Activated T-helper 1 cell treated with anti-CD3 and anti-CD28 coated beads, Interleukin-2, amount 50 U/mL, for 16 hours (primary cell): Measurements from ENCODE around the gene LRRC8C.
A peak's percentile ranks its signal among the peaks of the same experiment; 100 is the strongest.
"Not testable (repeated sequence)": the region's sequence is repeated elsewhere in the genome, so short reads cannot be mapped to it uniquely, and the experiment has no call there.

ENCODE experiments used
- DNase-seq, 2 donors: peaks; one replicate each; pipeline ENCODE4 v3.0.0-alpha.2; 2020; ENCODE audit warnings: low read depth in 1 of 2, low spot score in 1 of 2

LRRC8C gene

GRCh38 chr1:89702520-89703045 lies 69.7 kb downstream of the LRRC8C start:
- no peak for DNase-seq

GRCh38 chr1:89703469-89703868 lies 70.5 kb downstream of the LRRC8C start:
- no peak for DNase-seq

DNA sequence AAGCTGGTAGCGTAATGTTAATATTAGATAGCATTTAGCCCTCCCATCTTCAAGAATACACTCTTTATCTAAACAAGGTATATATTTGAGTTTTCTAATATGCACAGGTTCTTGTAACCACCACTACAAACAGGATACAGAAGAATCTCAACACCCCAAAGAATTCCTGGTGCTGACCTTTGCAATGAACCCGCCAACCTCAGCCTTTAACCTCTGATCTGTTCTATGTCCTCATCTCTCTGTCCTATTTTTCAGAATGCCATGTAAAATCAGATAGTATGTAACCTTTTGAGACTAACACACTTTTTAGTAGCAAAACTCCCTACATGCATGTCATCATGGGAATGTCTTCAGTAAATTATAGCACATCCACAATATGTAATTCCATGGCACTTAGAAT lies 71.1 kb downstream of the LRRC8C start:
- DNase-seq: no peak

- not testable (repeated sequence) for DNase-seq
These were observed 72.0 kb downstream of the LRRC8C start for GRCh38 chr1:89704885-89705284.

DNA sequence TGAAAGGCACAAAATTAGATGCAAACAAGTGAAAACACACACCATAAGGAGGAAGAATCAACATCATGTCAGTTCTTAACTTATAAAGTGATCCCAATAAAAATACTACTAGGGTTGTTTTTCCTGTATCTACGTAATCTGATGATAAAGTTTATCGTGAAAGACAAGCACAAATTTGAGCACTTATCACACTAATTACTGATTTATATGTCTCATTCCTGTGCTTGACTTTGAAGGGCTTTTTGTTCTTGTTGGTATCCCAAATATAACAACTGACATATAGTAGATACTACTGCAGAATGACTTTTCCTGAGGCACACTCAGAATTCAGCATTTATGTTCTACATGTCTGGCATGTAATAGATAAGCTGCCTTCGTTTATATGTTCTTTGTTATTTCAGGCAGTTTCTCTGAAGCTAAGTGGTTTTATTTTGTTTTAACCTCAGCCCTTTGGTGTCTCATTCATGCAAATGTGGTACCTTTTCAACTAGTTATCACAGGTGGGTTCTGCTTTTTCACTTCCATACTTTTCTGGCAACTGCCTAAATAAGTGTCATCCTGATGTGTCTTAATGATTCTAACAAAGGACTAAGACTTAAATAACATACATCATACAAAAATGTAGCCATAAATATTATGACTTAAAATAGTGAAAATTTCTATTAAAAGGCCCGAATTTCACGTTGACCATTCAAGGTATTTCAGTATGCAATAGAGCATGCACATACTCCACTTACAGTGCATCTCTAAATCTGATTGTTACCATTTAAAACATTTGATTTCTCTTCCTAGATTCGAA lies 73.2 kb downstream of the LRRC8C start:
- no peak for DNase-seq

DNA sequence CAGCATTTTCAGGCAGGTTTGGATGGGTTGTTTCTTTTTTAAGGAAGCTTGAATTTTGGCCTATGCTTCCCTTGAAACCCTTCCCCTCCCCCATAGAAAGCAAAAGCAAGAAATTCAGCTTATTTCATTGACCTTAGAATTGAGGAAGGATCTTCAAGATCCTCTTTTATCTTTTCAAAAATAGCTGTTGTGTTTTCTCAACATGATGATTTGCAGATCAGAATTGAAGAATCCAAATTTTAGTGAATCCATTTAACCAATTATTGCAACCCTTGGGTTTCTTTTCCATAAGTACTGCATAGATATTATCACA lies 73.7 kb downstream of the LRRC8C start:
- no peak for DNase-seq

- no peak for DNase-seq
These were observed 75.9 kb downstream of the LRRC8C start for GRCh38 chr1:89708751-89709375.

- DNase-seq: no peak
These were observed 77.7 kb downstream of the LRRC8C start for GRCh38 chr1:89710498-89711139.

- no peak for DNase-seq
These were observed 78.3 kb downstream of the LRRC8C start for GRCh38 chr1:89711140-89711778.

GRCh38 chr1:89712420-89712819 lies 79.5 kb downstream of the LRRC8C start:
- no peak for DNase-seq

DNA sequence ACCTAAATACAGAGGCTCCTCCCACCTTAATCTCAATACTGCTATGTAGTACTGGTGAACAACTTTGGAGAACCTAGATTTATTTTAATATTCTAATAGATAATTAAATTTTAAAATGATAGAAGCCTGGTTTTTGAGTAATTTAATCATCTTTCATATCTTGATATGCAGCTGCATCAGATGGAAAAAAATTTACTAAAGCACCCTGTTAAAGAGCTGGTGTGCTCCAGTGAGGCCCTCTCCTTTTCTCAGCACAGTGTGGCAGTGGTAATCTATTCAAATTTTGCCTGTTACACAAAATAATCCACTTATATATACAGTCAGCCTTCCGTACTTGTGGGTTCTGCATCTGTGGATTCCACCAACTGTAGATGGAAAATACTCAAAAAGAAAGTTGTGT lies 82.8 kb downstream of the LRRC8C start:
- DNase-seq: no peak

DNA sequence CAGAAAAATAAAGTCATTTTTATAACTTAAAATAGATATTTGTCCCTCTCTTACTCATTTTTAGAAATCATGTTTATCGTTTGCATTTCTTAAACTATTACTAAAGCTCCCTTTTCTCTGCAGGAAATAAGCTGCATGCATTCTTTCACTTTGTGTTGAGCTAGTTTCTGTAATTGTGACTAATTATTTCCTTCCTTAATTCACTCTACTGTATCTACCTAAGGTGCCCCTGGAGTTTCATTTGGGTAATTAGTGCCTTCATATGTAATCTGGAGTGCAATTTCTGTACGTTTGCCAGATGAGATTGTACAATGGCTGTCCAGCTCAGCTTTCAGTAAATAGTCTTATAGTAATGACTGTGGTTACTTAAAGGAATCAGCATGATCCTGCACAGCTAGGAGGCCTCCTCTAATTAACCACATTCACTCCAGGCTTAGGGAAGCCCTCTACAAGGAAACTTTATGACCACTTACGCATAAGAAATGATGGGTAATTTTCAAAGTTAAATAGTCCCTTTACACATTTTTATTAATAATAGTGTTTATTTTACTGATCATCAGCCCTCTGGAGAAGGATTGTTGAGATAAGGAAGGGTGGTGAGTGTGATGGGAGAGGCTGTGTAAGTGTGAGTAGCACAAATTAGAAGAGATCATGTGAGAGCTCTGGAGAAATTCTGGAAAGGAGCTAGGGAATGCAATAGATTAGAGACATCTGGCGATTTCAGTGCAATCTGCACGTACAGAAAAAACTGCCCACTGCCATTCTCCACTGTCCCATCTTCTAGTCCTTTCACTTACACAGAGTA lies 86.8 kb downstream of the LRRC8C start:
- no peak for DNase-seq

DNA sequence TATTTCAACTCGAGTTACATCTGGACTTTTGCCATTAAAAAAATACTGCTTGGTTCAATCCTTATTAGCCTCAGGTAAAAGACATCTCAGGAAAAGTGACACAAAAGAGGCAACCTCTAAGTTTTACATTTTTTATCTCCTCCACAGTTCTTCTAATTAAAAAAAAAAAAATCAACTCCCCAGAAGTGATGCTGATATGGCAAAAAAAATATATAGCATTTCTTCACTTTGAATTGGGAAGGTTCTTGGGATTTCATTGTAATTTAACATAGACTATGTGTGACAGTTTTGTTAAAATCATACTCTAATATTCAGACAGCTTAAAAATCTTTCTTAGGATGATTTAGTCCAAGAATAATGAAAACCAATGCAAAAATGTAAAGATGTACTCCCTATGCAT lies 87.9 kb downstream of the LRRC8C start:
- DNase-seq: no peak

DNA sequence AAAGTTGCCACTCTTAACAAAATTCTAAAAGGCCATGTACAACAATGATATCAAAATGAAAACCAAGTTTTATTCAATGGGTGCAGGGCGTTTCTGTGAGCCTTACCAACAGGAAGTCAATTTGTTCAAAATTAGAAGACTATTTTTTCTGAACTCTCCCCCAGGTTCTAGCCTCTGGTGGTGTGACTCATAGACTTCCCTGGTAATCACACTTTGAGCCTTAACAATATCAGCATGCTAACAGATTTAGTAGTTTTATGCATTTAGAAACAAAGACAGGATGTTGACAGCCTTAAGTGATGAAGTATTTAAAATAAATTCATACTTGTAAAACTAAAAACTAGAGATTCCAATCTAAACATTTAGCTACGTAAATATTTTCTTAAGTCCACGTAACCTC lies 88.4 kb downstream of the LRRC8C start:
- no peak for DNase-seq

DNA sequence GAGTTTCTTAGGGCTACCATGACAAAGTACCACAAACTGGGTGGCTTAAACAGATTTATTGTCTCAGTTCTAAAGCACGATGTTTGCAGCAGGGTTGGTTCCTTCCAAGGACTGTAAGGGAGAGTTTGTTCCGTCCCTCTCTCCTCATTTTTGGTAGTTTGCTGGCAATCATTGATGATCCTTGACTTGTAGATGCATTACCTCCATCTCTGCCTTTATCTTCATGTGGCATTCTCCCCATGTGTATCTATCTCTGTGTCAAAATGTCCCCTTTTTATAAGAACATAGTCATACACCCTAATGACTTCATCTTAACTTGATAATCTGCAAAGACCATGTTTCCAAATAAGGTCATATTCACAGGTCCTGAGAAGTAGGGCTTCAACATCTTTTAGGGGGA lies 90.2 kb downstream of the LRRC8C start:
- DNase-seq: no peak

DNA sequence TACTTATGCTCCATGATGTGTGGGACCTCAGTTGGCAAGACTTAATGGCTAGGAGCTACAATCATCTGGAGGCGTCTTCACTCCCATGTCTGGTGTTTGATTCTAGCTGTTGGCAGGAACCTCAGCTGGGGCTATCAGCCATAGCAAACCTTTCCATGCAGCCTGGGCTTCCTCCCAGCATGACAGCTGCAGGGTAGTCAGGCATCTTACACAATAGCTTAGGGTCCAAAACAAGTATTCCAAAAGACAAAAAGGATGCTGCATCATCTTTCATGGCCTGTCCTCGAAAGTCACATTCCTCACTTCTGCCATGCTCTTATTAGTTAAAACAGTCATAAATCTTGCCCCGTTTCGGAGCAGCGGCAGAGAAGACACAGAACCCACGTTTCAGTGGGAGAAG lies 90.9 kb downstream of the LRRC8C start:
- DNase-seq: no peak

GRCh38 chr1:89724369-89725010 lies 91.6 kb downstream of the LRRC8C start:
- DNase-seq: peak in 1 of 2 donors; percentile 36

DNA sequence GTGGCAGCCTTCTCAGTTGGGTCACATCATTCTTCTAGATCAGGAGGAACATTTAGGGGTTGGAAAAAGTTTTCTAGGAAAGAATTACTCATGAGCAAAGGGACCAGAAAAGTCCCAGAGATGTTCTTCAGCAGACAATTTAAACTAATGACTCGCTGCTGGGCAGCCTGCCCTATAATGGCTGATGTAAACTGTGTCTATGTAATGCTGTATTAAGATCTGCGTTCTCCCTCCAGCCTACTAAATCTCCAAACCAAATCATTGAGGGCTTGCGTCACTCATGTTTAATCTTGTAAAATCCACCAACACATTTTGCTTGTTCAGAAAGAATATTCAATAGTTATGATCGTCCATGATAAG lies 92.1 kb downstream of the LRRC8C start:
- no peak for DNase-seq

- no peak for DNase-seq
These were observed 92.7 kb downstream of the LRRC8C start for GRCh38 chr1:89725631-89726030.

GRCh38 chr1:89727517-89728312 lies 94.8 kb downstream of the LRRC8C start:
- DNase-seq: no peak
